Suprapubic skin (tissue), 4 donors: Measurements from ENCODE around the gene HCN4. TPM values are rescaled to one million over a fixed set of nuclear protein-coding genes. Genes with fewer than 3 reads are reported as not detected.

Source experiments
- DNase-seq, 2 donors: peaks; one replicate each; pipeline ENCODE4 v3.0.0-alpha.2; 2019; ENCODE audit warnings: low spot score in 2 of 2
- H3K27ac ChIP-seq: fragments of 200-600 bp; sonication (generic); one replicate; pipeline ENCODE4 v1.5.1; 2019
- H3K27me3 ChIP-seq: fragments of 200-600 bp; sonication (generic); one replicate; pipeline ENCODE4 v1.5.1; 2019
- H3K36me3 ChIP-seq: fragments of 200-600 bp; sonication (generic); one replicate; pipeline ENCODE4 v1.5.1; 2019
- H3K4me1 ChIP-seq: fragments of 200-600 bp; sonication (generic); one replicate; pipeline ENCODE4 v1.5.1; 2019
- H3K4me3 ChIP-seq: fragments of 200-600 bp; sonication (generic); one replicate; pipeline ENCODE4 v1.5.1; 2019; ENCODE audit warnings: mild to moderate bottlenecking
- H3K9me3 ChIP-seq: fragments of 200-600 bp; sonication (generic); one replicate; pipeline ENCODE4 v1.5.1; 2019
- CTCF ChIP-seq, 2 donors: fragments of 200-600 bp in 1 of 2; fragments of 450-650 bp in 1 of 2; sonication (generic) in 1 of 2; IDR thresholded peaks; one replicate each; pipeline ENCODE4 v1.5.1; 2016 to 2019; ENCODE audit warnings: antibody characterized with exemption in 2 of 2, mild to moderate bottlenecking in 1 of 2, moderate library complexity in 1 of 2
- EP300 ChIP-seq: sonication (generic); formaldehyde crosslinking; IDR thresholded peaks from one replicate; pipeline ENCODE4 v1.6.1; 2017; ENCODE audit warnings: antibody characterized with exemption
- POLR2A ChIP-seq, 2 donors: fragments of 450-650 bp; IDR thresholded peaks; one replicate each; pipeline ENCODE4 v1.6.1; 2017; ENCODE audit warnings: antibody characterized with exemption in 2 of 2, mild to moderate bottlenecking in 2 of 2, moderate library complexity in 2 of 2
- POLR2AphosphoS5 ChIP-seq, 3 donors: sonication (generic); formaldehyde crosslinking; IDR thresholded peaks; one replicate each; pipeline ENCODE4 v1.6.1; 2017; ENCODE audit warnings: antibody characterized with exemption in 3 of 3
- WGBS: methylation state at CpG from one replicate; pipeline ENCODE4 v1.1.5; 2018; 5-methylcytosine and 5-hydroxymethylcytosine counted together
- total RNA-seq, 4 donors: library from RNA; depleted of rRNA; stranded (reverse); fragments of >200 nt; gene quantifications; one replicate each; pipeline ENCODE4 v1.1.0, GENCODE V29; 2016

HCN4 gene
- total RNA-seq, 4 donors from 2014 or later = 0.17 TPM; not detected in 3

- Histone ChIP-seq H3K9me3 (no peaks in the 10 kb centered on the region), H3K36me3 (peaks cover 96% of the 10 kb centered on the region), H3K4me1 (no peaks in the 10 kb centered on the region), H3K27ac (no peak overlapping the region), H3K4me3 (no peak overlapping the region), H3K27me3 (no peaks in the 10 kb centered on the region)
- TF ChIP-seq EP300 = no peak
- TF ChIP-seq POLR2A (IDR thresholded peaks at IDR 0.05) = no peak
- TF ChIP-seq POLR2AphosphoS5 (IDR thresholded peaks at IDR 0.05) = no peak
- no peak for TF ChIP-seq CTCF (IDR thresholded peaks at IDR 0.05)
- no peak for DNase-seq
- WGBS = 99% methylated on average over 7 of the region's 7 CpGs
Measured at GRCh38 chr15:73298522-73299245, 70.1 kb downstream of the HCN4 start.

GRCh38 chr15:73296609-73297353, 72.0 kb downstream of the HCN4 start:
- no peak for DNase-seq
- H3K9me3 ChIP-seq = no peaks in the 10 kb centered on the region
- H3K4me1 ChIP-seq = no peaks in the 10 kb centered on the region
- no peak overlapping the region for H3K4me3 ChIP-seq
- no peak overlapping the region for H3K27ac ChIP-seq
- TF ChIP-seq POLR2AphosphoS5 (IDR thresholded peaks at IDR 0.05) (no peak), EP300 (no peak), CTCF (IDR thresholded peaks at IDR 0.05) (no peak), POLR2A (IDR thresholded peaks at IDR 0.05) (no peak)
- no peaks in the 10 kb centered on the region for H3K27me3 ChIP-seq
- 86% methylated on average over 9 of the region's 9 CpGs for WGBS
- peaks cover 89% of the 10 kb centered on the region for H3K36me3 ChIP-seq

- Histone ChIP-seq H3K36me3 (peaks cover 85% of the 10 kb centered on the region), H3K9me3 (no peaks in the 10 kb centered on the region), H3K27ac (no peak overlapping the region), H3K4me3 (no peak overlapping the region), H3K4me1 (no peaks in the 10 kb centered on the region), H3K27me3 (no peaks in the 10 kb centered on the region)
- WGBS = 74% methylated on average over 6 of the region's 6 CpGs
- DNase-seq = no peak
- TF ChIP-seq EP300 = no peak
- no peak for TF ChIP-seq CTCF (IDR thresholded peaks at IDR 0.05)
- no peak for TF ChIP-seq POLR2AphosphoS5 (IDR thresholded peaks at IDR 0.05)
- TF ChIP-seq POLR2A (IDR thresholded peaks at IDR 0.05) = no peak
Measured at GRCh38 chr15:73295630-73296286, 73.0 kb downstream of the HCN4 start.

GRCh38 chr15:73293773-73294172, 75.0 kb downstream of the HCN4 start:
- no peak for DNase-seq
- H3K4me3 ChIP-seq = no peak overlapping the region
- H3K9me3 ChIP-seq = no peaks in the 10 kb centered on the region
- H3K36me3 ChIP-seq = peaks cover 76% of the 10 kb centered on the region
- WGBS = 85% methylated on average over 4 of the region's 4 CpGs
- no peaks in the 10 kb centered on the region for H3K27me3 ChIP-seq
- no peak for TF ChIP-seq POLR2A (IDR thresholded peaks at IDR 0.05)
- no peak for TF ChIP-seq EP300
- H3K27ac ChIP-seq = no peak overlapping the region
- no peaks in the 10 kb centered on the region for H3K4me1 ChIP-seq

GRCh38 chr15:73291441-73291840, 77.3 kb downstream of the HCN4 start:
- Histone ChIP-seq H3K27me3 (no peaks in the 10 kb centered on the region), H3K36me3 (peaks cover 76% of the 10 kb centered on the region), H3K27ac (no peak overlapping the region), H3K4me1 (no peaks in the 10 kb centered on the region), H3K4me3 (no peak overlapping the region), H3K9me3 (no peaks in the 10 kb centered on the region)
- 96% methylated on average over 1 of the region's 1 CpG for WGBS
- TF ChIP-seq POLR2A (IDR thresholded peaks at IDR 0.05) (no peak), POLR2AphosphoS5 (IDR thresholded peaks at IDR 0.05) (no peak), EP300 (no peak), CTCF (IDR thresholded peaks at IDR 0.05) (no peak)
- DNase-seq = no peak
